Adipocyte (in vitro differentiated cells): ENCODE results near the gene NOP10.

Experiments used
- DNase-seq: peaks from one replicate; pipeline ENCODE4 v3.0.0-alpha.2; 2015; ENCODE audit warnings: low read depth
- H3K27me3 ChIP-seq: replicated peaks from 2 replicates; pipeline ENCODE4 v1.7.0; 2013; ENCODE audit warnings: mild to moderate bottlenecking, low read length, moderate library complexity; ENCODE audit not compliant: control insufficient read depth, insufficient read depth
- H3K36me3 ChIP-seq: 2 replicates; pipeline ENCODE4 v1.7.0; 2013; ENCODE audit warnings: low read length, mild to moderate bottlenecking, moderate library complexity; ENCODE audit not compliant: control insufficient read depth, insufficient read depth, severe bottlenecking
- H3K4me1 ChIP-seq: 2 replicates; pipeline ENCODE4 v1.7.0; 2013; ENCODE audit warnings: mild to moderate bottlenecking, low read length, moderate library complexity; ENCODE audit not compliant: control insufficient read depth, insufficient read depth
- H3K4me3 ChIP-seq: 2 replicates; pipeline ENCODE4 v1.7.0; 2013; ENCODE audit warnings: mild to moderate bottlenecking, low read length, moderate library complexity
- H3K9ac ChIP-seq: 2 replicates; pipeline ENCODE4 v1.7.0; 2013; ENCODE audit warnings: mild to moderate bottlenecking, low read length, moderate library complexity
- H3K9me3 ChIP-seq: 2 replicates; pipeline ENCODE4 v1.7.0; 2013; ENCODE audit warnings: mild to moderate bottlenecking, low read length, moderate library complexity; ENCODE audit not compliant: control insufficient read depth

The NOP10 gene

GRCh38 chr15:34329006-34329405 lies 13.9 kb downstream of the NOP10 start:
- no peaks in the 10 kb centered on the region for H3K9me3 ChIP-seq
- no peak overlapping the region for H3K4me3 ChIP-seq
- no peak for DNase-seq
- H3K27me3 ChIP-seq: no peaks in the 10 kb centered on the region
- H3K36me3 ChIP-seq: no peaks in the 10 kb centered on the region
- H3K9ac ChIP-seq: no peak overlapping the region
- H3K4me1 ChIP-seq: peaks cover 1% of the 10 kb centered on the region

- Histone ChIP-seq H3K9me3 (no peaks in the 10 kb centered on the region), H3K4me3 (no peak overlapping the region), H3K4me1 (no peaks in the 10 kb centered on the region), H3K27me3 (no peaks in the 10 kb centered on the region), H3K36me3 (no peaks in the 10 kb centered on the region), H3K9ac (no peak overlapping the region)
- no peak for DNase-seq
These were observed 15.0 kb downstream of the NOP10 start for GRCh38 chr15:34327906-34328305.

GRCh38 chr15:34325368-34325767 lies 17.6 kb downstream of the NOP10 start:
- Histone ChIP-seq H3K4me3 (no peak overlapping the region), H3K4me1 (no peaks in the 10 kb centered on the region), H3K27me3 (no peaks in the 10 kb centered on the region), H3K9me3 (no peaks in the 10 kb centered on the region), H3K9ac (no peak overlapping the region), H3K36me3 (no peaks in the 10 kb centered on the region)
- no peak for DNase-seq

- no peaks in the 10 kb centered on the region for H3K9me3 ChIP-seq
- H3K9ac ChIP-seq: no peak overlapping the region
- DNase-seq: no peak
- no peaks in the 10 kb centered on the region for H3K36me3 ChIP-seq
- no peak overlapping the region for H3K4me3 ChIP-seq
- no peaks in the 10 kb centered on the region for H3K27me3 ChIP-seq
- H3K4me1 ChIP-seq: no peaks in the 10 kb centered on the region
These were observed 18.0 kb downstream of the NOP10 start for GRCh38 chr15:34324933-34325332.

GRCh38 chr15:34323217-34323616 lies 19.7 kb downstream of the NOP10 start:
- Histone ChIP-seq H3K9ac (no peak overlapping the region), H3K4me1 (peaks cover 6% of the 10 kb centered on the region), H3K9me3 (no peaks in the 10 kb centered on the region), H3K27me3 (no peaks in the 10 kb centered on the region), H3K36me3 (no peaks in the 10 kb centered on the region), H3K4me3 (no peak overlapping the region)
- no peak for DNase-seq

GRCh38 chr15:34318277-34319079 lies 24.5 kb downstream of the NOP10 start:
- Histone ChIP-seq H3K27me3 (no peaks in the 10 kb centered on the region), H3K36me3 (no peaks in the 10 kb centered on the region), H3K4me1 (peaks cover 12% of the 10 kb centered on the region), H3K4me3 (peak overlapping the region; percentile 94), H3K9me3 (no peaks in the 10 kb centered on the region), H3K9ac (peak overlapping the region; percentile 88)
- no peak for DNase-seq

DNA sequence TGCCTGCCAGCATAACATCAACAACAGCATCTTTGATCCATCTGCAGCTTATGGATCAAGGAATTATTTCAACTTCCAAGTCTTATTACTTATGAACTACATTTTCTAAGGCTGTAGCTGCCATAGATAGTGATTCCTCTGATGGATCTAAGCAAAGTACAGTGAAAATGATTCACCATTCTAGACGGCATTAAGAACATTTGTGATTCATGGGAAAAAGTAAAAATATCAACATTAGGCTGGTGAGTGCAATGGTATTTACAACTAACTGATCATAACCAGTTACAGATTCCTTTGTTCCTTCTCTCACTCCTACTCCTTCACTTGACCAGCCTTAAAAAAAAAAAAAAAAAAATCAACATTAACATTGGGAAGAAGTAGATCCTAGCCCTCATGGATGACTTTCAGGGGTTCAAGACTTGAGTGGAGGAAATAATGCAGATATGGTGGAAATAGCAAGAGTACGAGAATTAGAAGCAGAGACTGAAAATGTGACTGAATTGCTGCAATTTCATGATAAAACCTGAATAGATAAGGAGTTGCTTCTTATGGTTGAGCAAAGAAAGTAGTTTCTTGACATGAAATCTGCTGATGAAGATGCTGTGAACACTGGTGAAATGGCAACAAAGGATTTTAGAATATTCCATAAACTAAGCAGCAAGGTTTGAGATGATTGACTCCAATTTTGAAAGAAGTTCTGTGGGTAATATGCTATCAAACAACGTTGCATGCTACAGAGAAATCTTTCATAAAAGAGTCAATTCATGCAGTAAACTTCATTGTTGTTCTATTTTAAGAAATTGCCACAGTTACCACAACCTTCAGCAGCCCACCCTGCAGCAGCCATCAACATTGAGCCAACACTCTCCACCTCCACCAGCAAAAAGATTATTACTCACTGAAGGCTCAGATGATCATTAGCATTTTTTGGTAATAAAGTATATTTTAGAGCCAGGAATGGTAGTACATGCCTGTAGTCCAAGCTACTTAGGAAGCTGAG lies 28.1 kb downstream of the NOP10 start:
- DNase-seq: no peak
- Histone ChIP-seq H3K9ac (no peak overlapping the region), H3K36me3 (no peaks in the 10 kb centered on the region), H3K4me3 (no peak overlapping the region), H3K27me3 (no peaks in the 10 kb centered on the region), H3K9me3 (no peaks in the 10 kb centered on the region), H3K4me1 (peaks cover 12% of the 10 kb centered on the region)

- Histone ChIP-seq H3K36me3 (no peaks in the 10 kb centered on the region), H3K4me1 (no peaks in the 10 kb centered on the region), H3K4me3 (no peak overlapping the region), H3K9me3 (no peaks in the 10 kb centered on the region), H3K27me3 (no peaks in the 10 kb centered on the region), H3K9ac (no peak overlapping the region)
- no peak for DNase-seq
These were observed 31.4 kb downstream of the NOP10 start for GRCh38 chr15:34311563-34311962.

- no peaks in the 10 kb centered on the region for H3K27me3 ChIP-seq
- peak; percentile 60 for DNase-seq
- H3K36me3 ChIP-seq: no peaks in the 10 kb centered on the region
- H3K9ac ChIP-seq: no peak overlapping the region
- H3K4me3 ChIP-seq: no peak overlapping the region
- H3K9me3 ChIP-seq: no peaks in the 10 kb centered on the region
- H3K4me1 ChIP-seq: peaks cover 4% of the 10 kb centered on the region
These were observed 38.3 kb downstream of the NOP10 start for GRCh38 chr15:34304613-34305012.

GRCh38 chr15:34301058-34301457 lies 41.9 kb downstream of the NOP10 start:
- Histone ChIP-seq H3K9me3 (no peaks in the 10 kb centered on the region), H3K4me3 (no peak overlapping the region), H3K27me3 (no peaks in the 10 kb centered on the region), H3K36me3 (no peaks in the 10 kb centered on the region), H3K4me1 (peaks cover 18% of the 10 kb centered on the region), H3K9ac (no peak overlapping the region)
- DNase-seq: no peak

GRCh38 chr15:34297059-34297458 lies 45.9 kb downstream of the NOP10 start:
- no peaks in the 10 kb centered on the region for H3K36me3 ChIP-seq
- no peaks in the 10 kb centered on the region for H3K9me3 ChIP-seq
- no peak overlapping the region for H3K9ac ChIP-seq
- no peaks in the 10 kb centered on the region for H3K27me3 ChIP-seq
- DNase-seq: peak; percentile 3
- peaks cover 14% of the 10 kb centered on the region for H3K4me1 ChIP-seq
- no peak overlapping the region for H3K4me3 ChIP-seq
